ENCODE measurements around the gene EPB41L4B.
"Not testable (repeated sequence)": the region's sequence is repeated elsewhere in the genome, so short reads cannot be mapped to it uniquely, and the experiment has no call there.

EPB41L4B gene

DNA sequence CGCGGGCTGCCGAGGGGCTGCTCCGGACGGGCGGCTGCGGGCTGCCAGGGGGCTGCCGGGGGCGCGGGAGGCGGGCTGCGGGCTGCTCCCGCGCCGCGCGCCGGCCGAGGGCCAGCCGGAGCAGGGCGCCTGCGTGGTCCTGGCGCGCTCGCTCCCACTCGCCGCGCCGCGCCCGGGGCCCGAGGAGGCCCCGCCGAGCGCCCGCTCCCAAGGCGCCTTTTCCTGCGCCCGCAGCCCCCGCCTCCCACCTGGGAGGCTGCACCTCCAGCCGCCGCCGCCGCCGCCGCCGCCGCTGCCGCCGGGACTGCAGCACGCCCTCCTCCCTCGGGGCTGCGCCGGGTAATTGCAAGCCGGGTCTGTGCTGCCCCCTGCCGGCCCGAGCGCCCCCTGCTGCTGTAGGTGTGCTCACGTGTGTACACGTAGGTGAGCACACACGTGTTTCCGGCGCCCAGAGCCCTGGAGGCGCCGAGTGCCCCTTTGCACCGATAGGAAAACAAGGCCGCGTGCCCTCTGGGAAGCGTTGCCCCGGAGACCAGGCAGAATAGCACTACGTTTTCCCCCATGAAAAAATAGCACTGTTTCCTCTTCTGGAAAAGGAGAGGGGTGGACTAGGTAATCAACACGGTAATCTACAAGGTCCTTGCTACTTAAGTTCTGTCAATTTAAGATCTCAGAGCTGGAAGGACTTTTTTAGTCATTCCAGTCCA lies at the start of gene EPB41L4B:
Gene EPB41L4B, minus strand, starts transcription at position 318 of the 707 bp plus-strand sequence. CDS start 613 bp downstream, outside the sequence.
- TF ChIP-seq, protein P1, sequence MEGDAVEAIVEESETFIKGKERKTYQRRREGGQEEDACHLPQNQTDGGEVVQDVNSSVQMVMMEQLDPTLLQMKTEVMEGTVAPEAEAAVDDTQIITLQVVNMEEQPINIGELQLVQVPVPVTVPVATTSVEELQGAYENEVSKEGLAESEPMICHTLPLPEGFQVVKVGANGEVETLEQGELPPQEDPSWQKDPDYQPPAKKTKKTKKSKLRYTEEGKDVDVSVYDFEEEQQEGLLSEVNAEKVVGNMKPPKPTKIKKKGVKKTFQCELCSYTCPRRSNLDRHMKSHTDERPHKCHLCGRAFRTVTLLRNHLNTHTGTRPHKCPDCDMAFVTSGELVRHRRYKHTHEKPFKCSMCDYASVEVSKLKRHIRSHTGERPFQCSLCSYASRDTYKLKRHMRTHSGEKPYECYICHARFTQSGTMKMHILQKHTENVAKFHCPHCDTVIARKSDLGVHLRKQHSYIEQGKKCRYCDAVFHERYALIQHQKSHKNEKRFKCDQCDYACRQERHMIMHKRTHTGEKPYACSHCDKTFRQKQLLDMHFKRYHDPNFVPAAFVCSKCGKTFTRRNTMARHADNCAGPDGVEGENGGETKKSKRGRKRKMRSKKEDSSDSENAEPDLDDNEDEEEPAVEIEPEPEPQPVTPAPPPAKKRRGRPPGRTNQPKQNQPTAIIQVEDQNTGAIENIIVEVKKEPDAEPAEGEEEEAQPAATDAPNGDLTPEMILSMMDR (conservative IDR thresholded peaks at IDR 0.05; ENCODE audit: low read length) = no peak
- no peak for TF ChIP-seq EZH2phosphoT487 (IDR thresholded peaks at IDR 0.05; ENCODE audit: borderline replicate concordance)
- Histone ChIP-seq H3K4me2 (ENCODE audit: low read depth, low read length, poor library complexity, severe bottlenecking) (no peak within 1 kb of the TSS), H3K9ac (ENCODE audit: low read depth, low read length, poor library complexity, severe bottlenecking) (no peak within 1 kb of the TSS), H3F3A (ENCODE audit: low read depth) (no peaks in the 10 kb centered on the region), H3K36me3 (ENCODE audit: insufficient read depth, low read length) (no peaks in the 10 kb centered on the region), H3K9me2 (replicated peaks; ENCODE audit: low read depth, low read length) (no peaks in the 10 kb centered on the region), H3K4me1 (ENCODE audit: insufficient read depth, low read length, poor library complexity, severe bottlenecking) (no peaks in the 10 kb centered on the region), H3K4me3 (ENCODE audit: low read length, poor library complexity, severe bottlenecking) (no peak within 1 kb of the TSS), H3K27me3 (ENCODE audit: insufficient read depth, low read length, poor library complexity, severe bottlenecking) (no peaks in the 10 kb centered on the region), H2AFZ (ENCODE audit: low read length) (no peak within 1 kb of the TSS), H3K79me2 (ENCODE audit: insufficient read depth, low read length) (no peaks in the 10 kb centered on the region), H3K9me3 (ENCODE audit: insufficient read depth, low read depth, low read length) (no peaks in the 10 kb centered on the region), H4K20me1 (ENCODE audit: insufficient read depth, low read length, poor library complexity, severe bottlenecking) (no peaks in the 10 kb centered on the region)

DNA sequence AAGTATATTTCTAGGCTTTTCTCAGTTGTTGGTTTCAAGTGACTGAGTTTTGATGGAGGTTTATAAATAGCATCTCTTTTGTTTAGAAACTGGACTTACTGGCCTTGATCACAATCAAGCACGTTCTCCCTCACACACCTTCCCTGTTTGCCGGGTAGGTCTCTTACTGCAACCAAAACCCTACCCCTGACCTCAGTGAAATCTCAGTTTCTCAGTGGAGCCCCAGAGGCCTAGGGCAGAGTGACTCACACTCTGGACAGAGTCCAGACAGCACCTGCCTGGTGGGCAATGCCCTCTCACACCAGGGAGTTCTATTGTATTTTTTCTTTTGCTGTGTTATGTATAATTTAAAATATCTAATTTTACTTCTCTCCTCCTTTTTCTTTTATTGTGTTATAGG lies 48.4 kb upstream of the EPB41L4B start:
- Histone ChIP-seq H3K27me3 (ENCODE audit: insufficient read depth, low read length, poor library complexity, severe bottlenecking) (no peaks in the 10 kb centered on the region), H2AFZ (ENCODE audit: low read length) (no peak overlapping the region), H3K9me3 (ENCODE audit: insufficient read depth, low read depth, low read length) (no peaks in the 10 kb centered on the region), H3K9me2 (replicated peaks; ENCODE audit: low read depth, low read length) (no peaks in the 10 kb centered on the region), H3K4me3 (ENCODE audit: low read length, poor library complexity, severe bottlenecking) (no peak overlapping the region), H3K9ac (ENCODE audit: low read depth, low read length, poor library complexity, severe bottlenecking) (no peak overlapping the region), H3F3A (ENCODE audit: low read depth) (no peaks in the 10 kb centered on the region), H3K4me2 (ENCODE audit: low read depth, low read length, poor library complexity, severe bottlenecking) (no peak overlapping the region), H3K4me1 (ENCODE audit: insufficient read depth, low read length, poor library complexity, severe bottlenecking) (no peaks in the 10 kb centered on the region), H3K36me3 (ENCODE audit: insufficient read depth, low read length) (no peaks in the 10 kb centered on the region), H4K20me1 (ENCODE audit: insufficient read depth, low read length, poor library complexity, severe bottlenecking) (no peaks in the 10 kb centered on the region), H3K79me2 (ENCODE audit: insufficient read depth, low read length) (no peaks in the 10 kb centered on the region)
- TF ChIP-seq, protein P1 (conservative IDR thresholded peaks at IDR 0.05; ENCODE audit: low read length) = no peak
- no peak for TF ChIP-seq EZH2phosphoT487 (IDR thresholded peaks at IDR 0.05; ENCODE audit: borderline replicate concordance)

DNA sequence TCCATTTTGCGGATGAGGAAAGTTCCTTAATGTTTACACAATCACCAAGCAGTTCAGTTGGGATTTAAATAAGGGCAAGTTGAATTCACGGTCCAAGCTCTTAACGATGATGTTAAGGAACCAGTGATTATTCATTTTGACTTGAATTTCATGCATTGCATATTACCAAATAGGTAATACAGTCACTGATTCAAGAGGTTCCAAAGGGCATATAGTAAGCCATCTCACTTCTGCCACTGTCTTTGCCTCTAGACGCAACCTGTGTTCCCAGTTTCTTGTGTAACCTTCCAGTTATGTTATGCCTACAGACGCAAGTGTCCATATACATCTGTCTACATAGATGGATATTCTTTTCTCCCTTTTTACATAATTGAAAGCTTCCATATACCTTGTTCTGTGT lies 39.9 kb upstream of the EPB41L4B start:
- H3K9ac ChIP-seq (ENCODE audit: low read depth, low read length, poor library complexity, severe bottlenecking) = no peak overlapping the region
- no peak overlapping the region for H3K4me2 ChIP-seq (ENCODE audit: low read depth, low read length, poor library complexity, severe bottlenecking)
- H3K79me2 ChIP-seq (ENCODE audit: insufficient read depth, low read length) = no peaks in the 10 kb centered on the region
- no peaks in the 10 kb centered on the region for H4K20me1 ChIP-seq (ENCODE audit: insufficient read depth, low read length, poor library complexity, severe bottlenecking)
- no peaks in the 10 kb centered on the region for H3K9me2 ChIP-seq (replicated peaks; ENCODE audit: low read depth, low read length)
- no peaks in the 10 kb centered on the region for H3K27me3 ChIP-seq (ENCODE audit: insufficient read depth, low read length, poor library complexity, severe bottlenecking)
- no peaks in the 10 kb centered on the region for H3K36me3 ChIP-seq (ENCODE audit: insufficient read depth, low read length)
- no peak overlapping the region for H2AFZ ChIP-seq (ENCODE audit: low read length)
- H3K4me1 ChIP-seq (ENCODE audit: insufficient read depth, low read length, poor library complexity, severe bottlenecking) = no peaks in the 10 kb centered on the region
- H3K4me3 ChIP-seq (ENCODE audit: low read length, poor library complexity, severe bottlenecking) = no peak overlapping the region
- no peaks in the 10 kb centered on the region for H3F3A ChIP-seq (ENCODE audit: low read depth)
- TF ChIP-seq EZH2phosphoT487 (IDR thresholded peaks at IDR 0.05; ENCODE audit: borderline replicate concordance) = no peak
- TF ChIP-seq, protein P1 (conservative IDR thresholded peaks at IDR 0.05; ENCODE audit: low read length) = no peak
- H3K9me3 ChIP-seq (ENCODE audit: insufficient read depth, low read depth, low read length) = no peaks in the 10 kb centered on the region

DNA sequence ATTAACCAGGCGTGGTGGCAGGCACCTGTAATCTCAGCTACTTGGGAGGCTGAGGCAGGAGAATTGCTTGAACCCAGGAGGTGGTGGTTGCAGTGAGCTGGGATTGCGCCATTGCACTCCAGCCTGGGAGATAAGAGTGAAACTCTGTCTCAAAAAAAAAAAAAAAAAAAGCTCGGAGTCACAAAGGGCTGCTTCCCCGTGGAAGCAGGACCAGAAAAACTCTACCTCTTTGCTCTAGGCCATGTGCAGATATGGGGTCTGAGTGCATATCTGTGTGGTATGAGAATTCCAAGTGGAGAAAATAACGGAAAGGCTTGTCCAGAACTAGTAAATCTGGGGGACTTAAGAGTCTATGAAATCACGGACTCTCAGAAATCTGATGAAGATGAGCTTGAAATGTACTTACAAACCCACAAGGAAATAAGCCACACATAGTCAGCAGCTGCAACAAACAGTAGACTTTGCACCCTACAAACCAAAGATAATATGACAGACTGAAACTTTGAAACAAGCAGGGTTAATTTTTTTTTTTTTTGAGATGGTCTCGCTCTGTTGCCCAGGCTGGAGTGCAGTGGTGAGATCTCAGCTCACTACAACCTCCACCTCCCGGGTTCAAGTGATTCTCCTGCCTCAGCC lies 38.2 kb upstream of the EPB41L4B start:
- not testable (repeated sequence) for H4K20me1 ChIP-seq (ENCODE audit: insufficient read depth, low read length, poor library complexity, severe bottlenecking); H3K4me3 ChIP-seq (ENCODE audit: low read length, poor library complexity, severe bottlenecking); H3F3A ChIP-seq (ENCODE audit: low read depth); H3K36me3 ChIP-seq (ENCODE audit: insufficient read depth, low read length); H3K9ac ChIP-seq (ENCODE audit: low read depth, low read length, poor library complexity, severe bottlenecking); H3K4me2 ChIP-seq (ENCODE audit: low read depth, low read length, poor library complexity, severe bottlenecking); H3K9me3 ChIP-seq (ENCODE audit: insufficient read depth, low read depth, low read length); H3K79me2 ChIP-seq (ENCODE audit: insufficient read depth, low read length); H3K4me1 ChIP-seq (ENCODE audit: insufficient read depth, low read length, poor library complexity, severe bottlenecking); H2AFZ ChIP-seq (ENCODE audit: low read length); H3K9me2 ChIP-seq (replicated peaks; ENCODE audit: low read depth, low read length); H3K27me3 ChIP-seq (ENCODE audit: insufficient read depth, low read length, poor library complexity, severe bottlenecking)
